IMR-90 (cell line): Measurements from ENCODE around the gene RPS6KA5.

Experiments used
- BHLHE40 ChIP-seq: fragments of 150-350 bp; IDR thresholded peaks from 2 replicates; pipeline ENCODE4 v1.6.1; 2016; ENCODE audit warnings: mild to moderate bottlenecking, low read depth, low read length
- CEBPB ChIP-seq: IDR thresholded peaks from 2 replicates; pipeline ENCODE4 v1.6.1; 2012; ENCODE audit warnings: low read depth, low read length, improper control_type of control experiment
- CTCF ChIP-seq: conservative IDR thresholded peaks from 2 replicates; pipeline ENCODE4 v1.5.1; 2012; ENCODE audit warnings: mild to moderate bottlenecking, low read depth, low read length, improper control_type of control experiment
- FOS ChIP-seq: fragments of 150-350 bp; IDR thresholded peaks from 2 replicates; pipeline ENCODE4 v1.6.1; 2016; ENCODE audit warnings: low read depth, low read length
- MXI1 ChIP-seq: IDR thresholded peaks from 2 replicates; pipeline ENCODE4 v1.6.1; 2012; ENCODE audit warnings: low read depth, mild to moderate bottlenecking, low read length, moderate library complexity, borderline replicate concordance
- POLR2A ChIP-seq: IDR thresholded peaks from 2 replicates; pipeline ENCODE4 v1.6.1; 2012; ENCODE audit warnings: mild to moderate bottlenecking, low read depth, low read length
- RAD21 ChIP-seq: IDR thresholded peaks from 2 replicates; pipeline ENCODE4 v1.6.1; 2012; ENCODE audit warnings: low read length, improper control_type of control experiment
- RFX5 ChIP-seq: IDR thresholded peaks from 2 replicates; pipeline ENCODE4 v1.8.0; 2012; ENCODE audit warnings: low read depth, mild to moderate bottlenecking, low read length, moderate library complexity

GRCh38 chr14:90897022-90897421, 163.4 kb downstream of the RPS6KA5 start:
- TF ChIP-seq CTCF (no peak), POLR2A (no peak), CEBPB (no peak), RFX5 (no peak), BHLHE40 (no peak), FOS (no peak), RAD21 (no peak), MXI1 (no peak)
